MV-4-11 (cell line): Measurements from ENCODE around the gene C9orf72.

Experiments
- DNase-seq: peaks from one replicate; lab custom pipeline; 2025; lab: John Stamatoyannopoulos, UW

C9orf72 gene, protein sequence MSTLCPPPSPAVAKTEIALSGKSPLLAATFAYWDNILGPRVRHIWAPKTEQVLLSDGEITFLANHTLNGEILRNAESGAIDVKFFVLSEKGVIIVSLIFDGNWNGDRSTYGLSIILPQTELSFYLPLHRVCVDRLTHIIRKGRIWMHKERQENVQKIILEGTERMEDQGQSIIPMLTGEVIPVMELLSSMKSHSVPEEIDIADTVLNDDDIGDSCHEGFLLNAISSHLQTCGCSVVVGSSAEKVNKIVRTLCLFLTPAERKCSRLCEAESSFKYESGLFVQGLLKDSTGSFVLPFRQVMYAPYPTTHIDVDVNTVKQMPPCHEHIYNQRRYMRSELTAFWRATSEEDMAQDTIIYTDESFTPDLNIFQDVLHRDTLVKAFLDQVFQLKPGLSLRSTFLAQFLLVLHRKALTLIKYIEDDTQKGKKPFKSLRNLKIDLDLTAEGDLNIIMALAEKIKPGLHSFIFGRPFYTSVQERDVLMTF

DNA sequence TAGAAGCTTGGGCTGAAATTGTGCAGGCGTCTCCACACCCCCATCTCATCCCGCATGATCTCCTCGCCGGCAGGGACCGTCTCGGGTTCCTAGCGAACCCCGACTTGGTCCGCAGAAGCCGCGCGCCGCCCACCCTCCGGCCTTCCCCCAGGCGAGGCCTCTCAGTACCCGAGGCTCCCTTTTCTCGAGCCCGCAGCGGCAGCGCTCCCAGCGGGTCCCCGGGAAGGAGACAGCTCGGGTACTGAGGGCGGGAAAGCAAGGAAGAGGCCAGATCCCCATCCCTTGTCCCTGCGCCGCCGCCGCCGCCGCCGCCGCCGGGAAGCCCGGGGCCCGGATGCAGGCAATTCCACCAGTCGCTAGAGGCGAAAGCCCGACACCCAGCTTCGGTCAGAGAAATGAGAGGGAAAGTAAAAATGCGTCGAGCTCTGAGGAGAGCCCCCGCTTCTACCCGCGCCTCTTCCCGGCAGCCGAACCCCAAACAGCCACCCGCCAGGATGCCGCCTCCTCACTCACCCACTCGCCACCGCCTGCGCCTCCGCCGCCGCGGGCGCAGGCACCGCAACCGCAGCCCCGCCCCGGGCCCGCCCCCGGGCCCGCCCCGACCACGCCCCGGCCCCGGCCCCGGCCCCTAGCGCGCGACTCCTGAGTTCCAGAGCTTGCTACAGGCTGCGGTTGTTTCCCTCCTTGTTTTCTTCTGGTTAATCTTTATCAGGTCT, at the start of gene C9orf72:
Gene C9orf72, minus strand, starts transcription at position 564 of the 716 bp plus-strand sequence. CDS start 6,361 bp downstream, outside the sequence.
- no peak for DNase-seq

DNA sequence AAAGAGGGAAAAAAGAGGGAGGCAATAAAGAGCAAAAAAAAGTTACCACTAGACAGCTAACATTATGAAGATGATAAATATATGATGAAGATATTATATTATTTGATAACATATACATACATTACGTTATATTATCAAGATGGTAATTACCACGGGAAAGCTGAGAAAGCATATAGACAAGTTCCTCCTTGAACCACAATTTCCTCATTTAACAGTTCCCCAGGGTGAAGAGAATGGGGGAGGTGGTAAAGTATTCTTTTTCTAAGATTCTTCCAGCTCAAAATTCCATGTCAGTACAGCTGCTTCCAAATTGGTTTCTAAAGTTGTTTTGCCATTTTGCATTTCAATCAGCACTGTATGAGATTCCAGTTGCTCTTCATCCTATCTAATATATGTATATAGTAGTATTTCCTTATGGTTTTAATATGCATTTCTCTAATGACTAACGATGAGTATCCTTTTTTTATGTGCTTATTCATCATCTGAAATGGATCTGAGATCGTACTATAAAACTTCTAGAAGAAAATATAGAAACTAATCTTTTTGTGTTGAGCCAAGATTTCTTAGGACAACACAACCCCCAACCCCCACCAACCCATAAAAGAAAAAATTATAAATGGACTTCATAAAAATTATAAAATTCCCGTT, 49.5 kb upstream of the C9orf72 start:
- DNase-seq, result peak; percentile 71

DNA sequence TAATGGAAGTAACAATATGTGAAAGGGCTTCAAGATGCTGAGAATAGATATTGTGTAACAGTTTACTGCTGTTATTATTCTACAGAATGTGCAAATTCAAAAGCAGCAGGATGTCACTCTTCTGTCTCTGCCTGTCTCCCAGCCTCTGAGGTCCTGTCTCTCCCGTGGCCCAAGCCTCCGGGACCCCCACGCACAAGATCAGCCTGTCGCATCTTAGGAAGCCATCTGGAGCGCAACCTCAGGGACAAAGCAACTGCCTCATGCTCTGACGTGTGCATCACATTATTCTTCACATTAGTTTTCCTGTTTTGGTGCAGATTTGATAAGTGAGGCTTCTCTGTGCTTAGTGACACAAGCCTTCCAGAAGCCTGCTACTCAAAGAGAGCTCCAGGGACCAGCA, 46.5 kb upstream of the C9orf72 start:
- no peak for DNase-seq

DNA sequence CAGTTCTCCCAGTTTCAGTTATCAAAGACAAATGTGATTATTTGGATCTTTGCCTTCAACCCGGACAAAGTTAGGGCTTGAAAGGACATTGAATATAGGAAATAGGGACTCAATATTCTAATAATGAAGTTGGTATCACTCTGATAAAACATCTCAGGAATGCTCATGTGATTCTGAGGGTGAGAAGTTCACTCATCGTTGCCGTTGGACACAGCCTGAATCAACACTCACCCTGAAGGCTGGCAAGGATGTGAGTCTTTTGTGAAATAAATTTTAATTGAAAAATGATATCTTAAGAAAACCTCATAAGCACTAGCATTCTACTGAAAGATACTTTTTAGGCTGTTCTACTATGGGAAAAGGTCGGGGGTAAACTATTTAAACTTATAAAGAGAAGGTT, 44.8 kb upstream of the C9orf72 start:
- DNase-seq, result no peak

DNA sequence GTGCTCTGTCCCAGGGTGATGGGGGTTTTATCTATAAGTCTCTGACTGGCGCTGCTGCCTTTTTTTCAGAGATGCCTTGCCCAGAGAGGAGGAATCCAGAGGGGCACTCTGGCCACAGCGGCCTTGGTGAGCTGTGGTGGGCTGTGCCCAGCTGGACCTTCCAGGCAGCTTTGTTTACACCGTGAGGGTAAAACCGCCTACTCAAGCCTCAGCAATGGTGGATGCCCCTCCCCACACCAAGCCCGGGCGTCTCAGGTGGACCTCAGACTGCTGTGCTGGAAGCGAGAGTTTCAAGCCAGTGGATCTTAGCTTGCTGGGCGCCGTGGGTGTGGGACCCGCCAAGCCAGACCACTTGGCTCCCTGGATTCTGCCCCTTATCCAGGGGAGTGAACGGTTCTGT, 41.3 kb upstream of the C9orf72 start:
- no peak for DNase-seq

DNA sequence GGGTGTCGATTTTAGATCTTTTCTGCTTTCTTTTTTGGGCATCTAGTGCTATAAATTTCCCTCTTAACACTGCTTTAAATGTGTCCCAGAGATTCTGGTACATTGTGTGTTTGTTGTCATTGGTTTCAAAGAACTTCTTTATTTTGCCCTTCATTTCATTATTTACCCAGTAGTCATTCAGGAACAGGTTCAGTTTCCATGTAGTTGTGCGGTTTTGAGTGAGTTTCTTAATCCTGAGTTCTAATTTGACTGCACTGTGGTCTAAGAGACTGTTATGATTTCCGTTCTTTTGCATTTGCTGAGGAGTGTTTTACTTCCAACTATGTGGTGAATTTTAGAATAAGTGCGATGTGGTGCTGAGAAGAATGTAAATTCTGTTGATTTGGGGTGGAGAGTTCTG, 38.8 kb upstream of the C9orf72 start:
- peak; percentile 87 for DNase-seq

DNA sequence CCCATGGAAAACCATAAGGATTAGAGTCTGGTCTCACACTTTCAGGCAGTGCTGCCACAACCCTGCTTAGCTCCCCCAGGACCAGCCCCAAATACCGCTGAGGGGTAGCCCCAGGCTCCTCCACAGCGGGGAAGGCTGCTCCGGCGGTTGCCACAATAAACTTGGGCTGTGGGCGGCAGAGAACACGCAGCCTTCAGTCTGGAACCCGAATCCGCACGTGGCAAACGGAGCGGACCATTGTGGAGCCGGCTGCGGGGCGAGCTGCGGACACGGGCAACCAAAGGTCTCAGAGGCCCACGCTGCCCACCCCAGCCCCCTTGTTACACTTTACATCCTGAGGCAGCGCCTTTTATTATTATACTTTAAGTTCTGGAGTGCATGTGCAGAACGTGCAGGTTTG, 37.3 kb upstream of the C9orf72 start:
- no peak for DNase-seq

DNA sequence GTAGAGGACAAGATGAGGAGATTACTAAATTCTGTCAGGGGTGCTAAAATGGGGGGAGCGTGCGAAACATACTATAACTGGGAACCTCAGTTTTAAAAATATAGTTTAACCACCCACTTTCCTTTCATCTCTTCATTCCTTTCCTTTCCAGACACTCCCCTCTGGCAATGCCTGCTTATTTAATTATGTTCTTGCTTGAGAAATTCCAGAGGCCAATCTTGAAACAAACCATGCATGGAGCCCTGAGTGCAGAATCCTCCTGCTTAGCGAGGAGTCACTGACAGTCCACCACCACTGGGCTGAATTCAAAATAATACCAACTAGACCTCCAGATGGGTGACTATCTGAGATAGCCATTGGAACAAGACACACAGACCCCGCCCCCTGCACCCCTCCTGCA, 29.7 kb upstream of the C9orf72 start:
- DNase-seq, result no peak

DNA sequence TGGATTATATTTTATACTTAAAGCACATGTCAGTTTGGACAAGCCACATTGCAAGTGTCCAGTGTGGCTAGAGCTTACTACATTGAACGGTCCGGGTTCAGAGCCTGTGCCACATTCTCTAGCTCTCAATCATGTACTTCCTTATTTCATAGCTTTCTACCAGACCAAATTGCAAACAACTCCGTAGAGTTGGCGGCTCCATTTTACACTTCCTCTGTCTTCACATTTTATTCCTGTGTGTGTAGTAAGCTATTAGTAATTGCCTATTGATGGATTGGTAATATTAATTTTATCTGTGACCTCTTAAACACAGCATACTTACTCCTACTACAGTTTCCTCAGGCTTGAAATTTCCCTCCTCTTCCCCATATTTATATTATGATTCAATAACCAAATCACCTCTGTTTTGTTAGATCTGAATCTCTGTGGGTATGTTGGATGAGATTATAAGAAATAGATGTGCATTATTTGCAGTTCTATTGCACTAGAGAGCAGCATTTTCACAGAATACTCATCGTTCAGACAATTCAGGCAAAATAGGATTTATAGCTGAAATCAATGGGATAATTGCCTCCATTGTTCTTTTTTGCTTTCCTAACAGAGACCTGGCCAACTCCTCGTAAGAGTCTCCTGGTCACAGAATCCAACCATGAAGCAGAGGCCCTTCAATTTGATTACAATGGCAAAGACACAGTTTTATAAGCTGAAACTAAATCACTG, 29.0 kb upstream of the C9orf72 start:
- peak; percentile 91 for DNase-seq

DNA sequence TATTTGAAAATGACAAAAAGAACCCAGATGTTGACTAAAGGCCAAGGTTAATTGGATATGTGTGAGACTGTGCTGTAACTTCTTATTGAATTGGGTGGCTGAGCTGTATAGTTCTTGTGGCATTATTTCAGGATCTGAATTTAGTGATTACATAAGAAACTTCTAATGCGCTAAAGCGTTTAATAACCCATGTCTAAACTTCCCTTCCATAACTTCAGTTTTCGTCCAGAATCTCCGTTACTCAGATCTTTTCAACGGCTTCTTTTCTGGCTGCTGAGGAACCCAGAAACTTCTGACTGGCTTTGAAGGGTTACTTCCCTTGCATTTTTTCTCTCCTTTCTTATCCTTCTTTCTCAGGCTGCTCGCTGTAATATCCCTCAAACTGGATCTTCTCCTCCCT, 28.1 kb upstream of the C9orf72 start:
- DNase-seq, result peak; percentile 65

DNA sequence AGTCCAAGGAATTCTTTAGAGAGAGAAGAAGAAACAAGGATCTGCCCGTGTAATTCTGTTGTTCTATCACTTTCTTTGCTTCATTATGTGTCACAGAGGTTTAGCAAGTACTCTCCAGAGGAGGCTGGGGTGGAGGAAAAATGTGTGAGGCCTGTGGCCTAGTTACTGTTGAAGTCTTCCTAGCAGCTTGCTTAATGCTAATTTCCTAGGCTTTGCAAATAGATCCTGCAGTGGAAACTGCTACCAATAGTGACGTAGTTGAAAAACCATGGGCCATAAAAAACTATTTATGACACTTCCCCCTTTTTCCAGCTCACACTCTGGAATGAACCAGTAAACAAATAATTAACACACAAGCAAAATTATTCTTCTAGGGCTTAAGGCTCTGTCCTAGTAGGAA, 27.0 kb upstream of the C9orf72 start:
- DNase-seq, result peak; percentile 92

DNA sequence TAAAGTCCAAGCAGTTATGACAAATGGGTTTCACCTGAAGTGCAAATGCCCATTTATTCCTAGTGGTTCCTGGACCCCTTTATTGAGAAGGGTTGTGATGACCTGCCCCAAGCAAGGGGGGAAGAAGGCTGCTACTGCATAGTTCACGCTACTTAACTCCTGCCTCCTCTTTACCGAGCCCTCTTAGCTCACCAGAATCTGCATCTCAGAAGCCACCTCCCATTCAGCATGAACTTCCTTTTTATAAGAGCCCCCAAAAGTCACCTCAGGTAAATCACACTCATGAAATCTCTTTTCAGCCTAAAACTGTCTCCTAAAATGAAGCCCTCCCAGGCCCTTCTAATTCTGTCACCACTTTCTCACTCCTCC, 26.6 kb upstream of the C9orf72 start:
- peak; percentile 33 for DNase-seq

DNA sequence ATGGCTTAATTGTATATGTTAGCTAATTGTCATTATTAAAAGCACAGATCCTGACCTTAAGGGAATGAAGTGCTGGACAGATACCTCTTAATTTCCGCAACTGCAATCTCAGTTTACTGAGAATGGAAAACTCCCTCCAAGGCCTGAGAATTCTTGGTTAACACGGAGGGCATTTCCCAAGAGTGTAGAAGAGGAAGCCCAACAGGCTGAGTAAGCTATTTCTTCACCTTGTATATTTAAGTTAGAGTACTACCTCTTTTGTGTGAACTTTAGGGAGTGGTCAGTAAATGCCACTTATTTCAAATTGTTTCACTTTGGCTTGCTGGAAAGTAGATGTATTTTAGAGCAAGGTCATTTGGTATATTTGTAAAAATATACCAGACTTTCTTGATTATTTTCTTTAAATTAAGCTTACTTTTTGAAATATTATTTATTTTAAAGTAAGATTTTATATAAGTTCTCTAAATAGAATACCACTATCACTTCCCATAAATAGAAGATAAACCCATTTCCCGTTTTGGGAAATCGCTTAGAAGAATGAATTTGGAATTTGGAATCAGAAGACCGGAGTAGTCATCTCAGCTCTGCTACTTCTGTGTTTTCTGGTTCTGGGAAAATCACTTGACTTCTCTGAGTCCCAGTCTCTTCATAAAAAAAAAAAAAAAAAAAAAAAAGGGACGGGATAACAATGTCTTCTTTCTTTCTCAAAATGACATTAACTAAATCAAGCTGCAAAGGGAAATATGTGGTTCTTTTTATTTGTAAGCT, 26.0 kb upstream of the C9orf72 start:
- peak; percentile 89 for DNase-seq

DNA sequence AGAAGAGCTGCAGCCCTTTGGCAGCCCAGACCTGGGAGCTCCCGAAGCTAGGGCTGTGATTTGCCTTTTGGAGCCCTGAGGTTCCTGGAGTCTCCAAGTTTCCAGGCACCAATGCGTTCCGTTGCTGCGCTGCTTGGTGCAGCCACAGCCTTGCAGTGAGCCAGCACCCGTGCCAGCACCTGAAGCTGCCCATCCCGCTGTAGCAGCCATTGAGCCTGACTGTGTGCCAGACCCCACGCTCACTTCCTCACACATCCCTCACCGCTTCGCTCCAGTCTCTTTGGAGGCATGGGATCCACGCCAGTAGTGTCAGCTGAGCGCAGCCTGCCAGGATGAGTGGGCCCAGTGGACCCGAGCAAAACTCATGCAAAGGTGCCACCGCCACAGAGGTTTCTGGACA, 22.5 kb upstream of the C9orf72 start:
- DNase-seq, result no peak

DNA sequence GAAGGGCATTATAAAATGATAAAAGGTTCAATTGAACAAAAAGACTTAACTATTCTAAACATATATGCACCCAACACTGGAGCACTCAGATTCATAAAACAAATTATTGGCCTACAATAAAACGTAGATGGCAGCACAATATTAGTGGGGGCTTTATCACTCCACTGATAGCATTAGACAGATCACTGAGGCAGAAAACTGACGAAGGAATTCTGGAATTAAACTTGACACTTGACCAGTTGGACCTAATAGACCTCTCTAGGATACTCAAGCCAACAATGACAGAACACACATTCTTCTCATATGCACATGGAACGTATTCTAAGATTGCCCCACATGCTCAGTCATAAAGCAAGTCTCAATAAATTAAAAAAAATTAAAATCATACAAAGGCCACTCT, 18.4 kb upstream of the C9orf72 start:
- DNase-seq, result no peak

DNA sequence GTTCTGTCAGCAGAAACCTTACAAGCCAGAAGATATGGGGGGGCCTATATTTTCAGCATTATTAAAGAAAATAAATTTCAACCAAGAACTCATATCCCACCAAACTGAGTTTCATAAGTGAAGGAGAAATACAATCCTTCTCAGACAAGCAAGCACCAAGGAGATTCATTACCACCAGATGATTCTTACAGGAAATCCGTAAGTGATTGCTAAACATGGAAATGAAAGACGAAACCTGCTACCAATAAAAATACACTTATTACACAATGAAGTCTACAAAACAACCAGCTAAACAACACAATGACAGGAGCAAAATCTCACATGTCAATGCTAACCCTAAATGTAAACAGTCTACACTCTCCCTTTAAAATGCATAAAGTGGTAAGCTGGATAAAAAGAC, 17.8 kb upstream of the C9orf72 start:
- peak; percentile 92 for DNase-seq

DNA sequence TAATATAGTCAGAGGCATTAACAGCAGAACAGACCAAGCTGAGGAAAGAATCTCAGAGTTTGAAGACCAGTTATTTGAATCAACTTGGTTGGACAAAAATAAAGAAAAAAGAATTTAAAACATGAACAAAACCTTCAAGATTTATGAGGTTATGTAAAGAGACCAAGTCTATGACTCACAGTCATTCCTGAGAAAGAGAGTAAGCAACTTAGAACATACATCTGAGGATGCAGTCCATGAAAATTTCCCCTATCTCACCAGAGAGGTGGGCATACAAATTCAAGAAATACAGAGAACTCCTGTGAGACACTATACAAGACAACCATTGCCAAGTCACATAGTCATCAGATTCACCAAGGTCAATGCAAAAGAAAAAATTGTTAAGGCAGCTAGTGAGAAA, 17.4 kb upstream of the C9orf72 start:
- DNase-seq, result peak; percentile 41

DNA sequence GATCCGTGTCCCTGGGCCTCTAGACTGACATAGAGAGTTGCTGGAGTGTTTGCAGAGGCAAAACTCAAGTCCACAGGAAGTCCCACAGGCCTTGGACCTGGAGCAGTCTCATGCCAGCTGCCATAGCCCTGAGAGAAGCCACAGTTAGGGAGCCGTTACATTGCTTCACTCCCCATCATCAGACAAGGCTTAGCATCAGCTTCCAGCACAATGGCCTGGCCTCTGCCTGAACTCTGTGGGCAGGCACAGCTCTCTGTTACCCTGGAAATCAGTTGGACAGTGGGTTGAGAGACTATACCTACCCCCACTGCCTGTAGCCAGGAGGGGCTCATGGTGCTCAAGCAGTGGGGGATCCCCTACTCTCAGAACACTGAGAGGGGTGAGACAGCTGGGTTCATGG, 16.2 kb upstream of the C9orf72 start:
- peak; percentile 98 for DNase-seq

DNA sequence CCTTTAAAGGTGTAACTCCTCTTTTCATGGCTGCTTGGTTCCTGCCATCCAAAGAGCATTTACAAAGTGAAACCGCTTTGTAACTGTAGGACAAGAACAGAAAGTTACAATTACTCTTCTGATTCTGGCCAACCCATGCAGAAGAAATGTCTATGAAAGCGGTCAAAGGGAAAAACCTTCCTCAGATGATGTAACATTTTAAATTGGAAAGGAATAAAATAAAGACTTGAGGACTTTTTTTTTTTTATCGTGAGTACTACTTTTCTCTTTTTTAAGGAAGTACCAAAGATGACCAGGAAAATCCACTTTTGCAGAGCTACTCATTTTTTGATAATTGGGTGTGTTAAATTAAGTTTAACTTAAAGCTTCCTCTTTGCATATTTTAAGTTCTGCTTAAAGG, 13.0 kb upstream of the C9orf72 start:
- DNase-seq, result peak; percentile 57

DNA sequence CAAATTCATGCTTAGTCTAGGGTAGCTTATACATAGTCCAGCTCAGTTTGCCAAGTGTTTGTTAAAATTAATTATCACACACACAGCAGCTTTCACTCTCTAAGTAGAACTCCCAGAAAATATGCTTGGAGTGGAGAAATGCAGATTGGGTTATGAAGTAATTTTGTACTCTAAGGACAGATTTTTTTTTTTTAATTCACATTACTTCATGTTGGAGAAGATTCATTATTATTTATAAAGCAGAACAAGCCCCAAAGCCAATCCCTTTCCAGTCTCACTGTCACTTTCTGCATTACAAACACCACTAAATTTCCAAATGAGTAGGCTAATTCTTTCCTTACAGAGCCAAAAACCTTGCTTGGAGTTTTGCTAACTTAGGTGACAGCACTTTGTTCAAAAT, 11.7 kb upstream of the C9orf72 start:
- no peak for DNase-seq

DNA sequence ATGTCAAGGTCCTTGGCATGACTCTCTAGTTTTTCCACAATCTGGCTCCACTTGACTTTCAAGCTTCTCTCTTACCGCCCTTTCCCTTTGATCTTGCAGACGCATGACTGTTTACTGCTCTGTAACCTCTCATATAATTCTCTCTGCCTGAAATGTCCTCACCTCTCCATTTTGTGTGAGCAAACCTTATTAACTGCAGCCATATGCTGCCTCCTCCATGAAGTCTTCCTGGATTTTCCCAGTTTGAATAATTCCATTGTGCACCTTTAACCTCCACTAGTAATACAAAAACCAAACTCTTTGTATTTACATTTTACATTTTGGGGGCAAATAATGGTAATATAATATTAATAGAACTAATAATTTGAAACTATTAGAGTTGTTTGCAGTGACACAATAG, 9.5 kb upstream of the C9orf72 start:
- DNase-seq, result no peak

DNA sequence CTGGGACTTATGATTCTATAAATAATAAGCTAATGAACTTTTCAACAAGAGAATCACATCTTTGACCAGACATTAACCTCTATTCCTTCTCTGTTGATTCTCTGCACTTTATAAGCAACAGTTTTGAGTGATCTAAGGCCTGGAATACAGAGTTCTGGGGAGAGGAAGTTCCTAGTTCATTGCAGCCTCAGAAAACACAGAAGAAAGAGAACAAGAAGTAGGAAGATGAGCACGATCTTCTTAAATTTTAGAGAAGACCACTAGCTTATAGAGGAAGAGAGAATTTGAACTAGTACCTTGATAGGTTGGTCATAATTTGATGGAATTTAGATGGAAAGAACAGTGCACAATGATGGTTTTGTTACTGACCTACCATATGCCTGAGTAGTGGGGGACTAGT, 8.5 kb upstream of the C9orf72 start:
- peak; percentile 68 for DNase-seq
